Stimulated activated CD8-positive, alpha-beta memory T cell treated with anti-CD3 and anti-CD28 coated beads, Interleukin-15, amount 100 ng/mL, for 24 hours (primary cell): Measurements from ENCODE around the gene CFP.
A peak's percentile ranks its signal among the peaks of the same experiment; 100 is the strongest.

Source experiments
- DNase-seq: peaks from one replicate; pipeline ENCODE4 v3.0.0-alpha.2; 2020; ENCODE audit warnings: low read depth

Gene CFP

DNA sequence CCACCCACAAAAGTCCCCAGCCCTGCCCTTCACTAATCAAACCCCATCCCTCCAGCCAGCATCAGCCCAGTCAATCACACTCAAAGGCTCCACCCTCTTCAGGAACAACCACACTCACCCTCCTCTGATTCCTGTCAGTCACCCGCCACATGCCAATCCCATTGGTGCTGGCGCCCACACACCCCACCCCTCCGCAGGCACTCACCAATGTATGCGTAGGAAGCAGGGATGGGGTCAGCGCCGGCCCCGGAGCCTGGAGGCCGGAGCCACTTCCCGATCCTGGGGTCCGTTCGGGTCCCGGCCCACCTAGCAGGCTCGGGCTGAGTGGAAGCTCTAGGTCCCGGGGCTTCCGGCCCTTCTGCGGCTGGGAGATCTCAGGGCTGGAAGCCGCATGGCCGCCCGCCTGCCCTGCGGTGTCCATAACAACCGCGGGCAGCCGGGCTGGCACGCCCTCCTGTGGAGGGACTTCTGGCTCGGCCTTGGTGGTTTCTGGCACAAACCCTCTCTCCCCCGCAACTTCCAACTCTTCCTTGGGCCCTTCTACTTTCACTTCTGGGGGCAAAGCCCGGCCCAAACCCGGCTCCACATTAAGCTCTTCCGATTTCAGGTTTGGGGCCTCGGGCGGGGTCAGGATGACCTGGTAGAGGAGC, 7.9 kb upstream of the CFP start:
- no peak for DNase-seq

- DNase-seq, result no peak
Observed at GRCh38 chrX:47634871-47635575, 5.3 kb upstream of the CFP start.

DNA sequence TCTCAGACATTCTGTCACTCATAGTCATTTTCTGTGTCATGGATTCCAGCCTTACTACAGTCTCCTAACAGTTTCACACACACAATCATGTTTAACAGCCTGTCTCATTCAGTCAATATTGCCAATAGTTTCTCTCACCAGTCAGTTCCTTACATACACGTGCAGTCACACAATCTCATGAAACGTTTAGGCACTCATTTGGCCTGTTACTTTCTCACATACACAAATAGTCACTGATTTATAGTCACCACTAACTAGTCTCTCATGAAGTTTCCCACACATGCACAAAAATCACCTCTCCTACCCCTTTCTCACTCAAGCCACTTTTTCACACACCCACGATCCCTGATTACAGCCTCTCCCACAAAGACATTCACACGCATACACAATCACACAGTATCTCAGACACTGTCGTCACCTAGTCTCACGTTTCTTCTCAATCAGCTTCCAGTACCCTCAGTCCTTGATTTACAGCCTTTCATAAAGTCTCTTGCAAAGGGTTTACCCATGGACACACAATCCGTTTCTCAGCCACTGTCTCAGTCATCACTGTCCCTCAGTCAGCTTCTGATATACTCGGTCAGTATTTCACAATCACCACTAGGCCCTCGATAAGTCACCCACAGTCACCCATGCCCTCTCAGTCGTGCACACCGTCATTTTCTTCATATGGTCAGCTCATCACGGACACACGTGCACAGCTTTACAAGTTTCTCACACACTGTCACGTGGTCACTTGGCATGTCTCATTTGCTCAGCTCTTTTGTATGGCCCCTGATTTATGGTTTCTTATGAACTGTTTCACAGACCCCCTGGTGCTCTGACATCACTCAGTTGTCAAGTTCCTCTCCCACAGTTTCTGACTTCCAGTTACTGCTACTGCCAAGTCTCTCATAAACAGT, 4.2 kb upstream of the CFP start:
- no peak for DNase-seq

- DNase-seq, result no peak
Observed at GRCh38 chrX:47632666-47633065, 2.9 kb upstream of the CFP start.

DNA sequence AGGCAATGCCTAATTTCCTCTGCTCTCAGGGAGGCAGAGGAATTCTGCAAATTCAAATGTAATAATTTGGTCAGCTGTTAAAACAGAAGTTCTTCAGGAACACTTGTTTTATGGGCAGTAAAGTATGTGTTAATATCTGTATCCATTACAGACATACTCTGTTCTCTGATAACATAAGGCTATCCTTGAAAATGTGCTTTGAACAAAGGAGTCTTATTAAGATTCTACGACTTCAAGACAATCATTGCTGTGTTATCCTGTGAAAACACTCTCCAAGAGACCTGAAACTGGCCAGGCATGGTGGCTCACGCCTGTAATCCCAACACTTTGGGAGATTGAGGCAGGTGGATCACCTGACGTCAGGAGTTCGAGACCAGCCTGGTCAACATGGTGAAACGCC, 1.9 kb upstream of the CFP start:
- DNase-seq, result no peak

DNA sequence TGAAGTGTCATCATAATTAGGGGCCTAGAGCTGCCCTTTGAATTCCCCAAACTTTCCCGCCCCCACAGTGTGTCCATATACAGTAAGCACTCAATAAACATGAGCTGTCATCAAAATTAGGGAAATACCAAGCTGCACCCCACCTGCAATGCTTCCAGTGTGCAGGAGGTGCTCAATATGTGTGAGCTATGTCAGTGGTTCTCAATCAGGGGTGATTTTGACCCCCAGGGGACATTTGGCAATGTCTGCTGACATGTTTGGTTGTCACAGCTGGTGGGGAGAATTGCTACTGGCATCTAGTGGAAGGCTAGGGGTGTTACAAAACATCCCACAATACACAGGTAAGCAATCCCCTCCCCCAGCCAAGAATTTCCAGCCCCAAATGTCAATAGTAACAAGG, 748 bp downstream of the CFP start:
- DNase-seq, result no peak

- no peak for DNase-seq
Observed at GRCh38 chrX:47625365-47625764, 4.4 kb downstream of the CFP start.

- DNase-seq, result peak; percentile 25
Observed at GRCh38 chrX:47623540-47624027, 6.1 kb downstream of the CFP start.

- DNase-seq, result no peak
Observed at GRCh38 chrX:47621851-47622250, 7.9 kb downstream of the CFP start.

GRCh38 chrX:47620303-47620685, 9.4 kb downstream of the CFP start:
- no peak for DNase-seq

- DNase-seq, result peak; percentile 60
Observed at GRCh38 chrX:47619486-47620302, 10.0 kb downstream of the CFP start, which contains the start of gene SYN1. SYN1 (minus strand) TSS chrX:47619857; CDS start chrX:47619728, 129 bp downstream.

DNA sequence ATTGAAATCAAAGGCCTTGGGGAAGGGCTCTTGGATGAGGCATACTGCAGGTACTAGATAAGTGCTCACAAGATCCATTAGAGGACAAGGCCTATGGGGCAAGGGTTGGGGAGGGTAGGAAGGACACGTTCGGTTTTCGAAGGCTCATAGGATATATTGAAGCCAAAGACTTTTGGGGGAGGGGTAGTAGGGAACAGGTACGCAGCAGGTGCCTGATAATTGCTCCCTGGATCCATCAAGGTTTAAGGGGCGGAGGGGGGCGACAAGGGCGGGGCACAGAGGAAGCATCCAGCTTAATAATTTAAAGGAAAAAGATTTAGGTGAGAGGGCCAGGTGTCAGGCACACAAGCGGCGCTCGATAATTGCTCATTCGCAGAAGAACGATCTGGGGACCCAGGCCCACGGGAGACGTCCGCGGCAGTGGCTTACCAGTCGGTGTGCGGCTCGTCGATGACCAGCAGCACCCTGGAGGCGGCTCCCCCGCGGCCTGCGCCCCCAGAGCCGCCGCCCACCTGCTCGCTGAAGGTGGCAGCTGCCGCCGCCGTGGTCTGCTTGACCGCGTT, 10.7 kb downstream of the CFP start:
- DNase-seq, result no peak

DNA sequence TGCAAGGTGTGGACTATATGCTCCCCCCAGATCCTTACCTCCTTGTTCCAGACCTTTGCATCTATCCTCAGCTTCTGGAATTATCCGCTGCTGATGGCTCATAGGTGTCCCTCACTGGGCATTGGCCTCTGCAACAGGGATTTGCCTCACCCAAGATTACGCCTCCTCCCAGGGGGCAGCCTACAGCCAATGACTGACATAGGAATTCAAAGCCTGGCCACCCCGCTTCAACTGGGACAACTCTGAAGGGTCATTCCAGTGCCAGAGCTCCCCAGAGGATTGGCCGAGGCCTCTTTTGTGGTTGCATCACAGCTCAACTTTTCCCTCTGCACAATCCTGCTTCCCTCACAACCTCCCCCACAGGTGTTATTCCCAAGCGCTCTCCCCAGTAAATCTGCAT, 15.1 kb downstream of the CFP start:
- DNase-seq, result no peak

DNA sequence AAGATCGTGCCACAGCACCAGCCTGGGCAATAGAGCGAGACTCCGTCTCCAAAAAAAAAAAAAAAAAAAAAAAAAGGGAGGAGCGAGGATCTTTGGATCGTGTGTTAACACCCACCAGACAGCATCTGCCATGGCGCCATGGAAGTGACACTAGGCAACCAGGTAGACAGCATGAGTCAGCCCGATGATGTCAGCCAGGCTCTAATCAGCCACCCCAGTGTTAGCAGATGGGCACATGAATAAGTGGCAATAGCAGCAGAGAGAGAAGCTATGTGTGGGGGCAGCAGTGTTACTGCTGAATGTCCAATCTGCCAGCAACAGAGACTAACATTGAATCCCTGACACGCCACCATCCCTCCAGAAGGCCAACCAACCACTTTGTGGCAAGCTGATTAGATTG, 16.6 kb downstream of the CFP start:
- no peak for DNase-seq

DNA sequence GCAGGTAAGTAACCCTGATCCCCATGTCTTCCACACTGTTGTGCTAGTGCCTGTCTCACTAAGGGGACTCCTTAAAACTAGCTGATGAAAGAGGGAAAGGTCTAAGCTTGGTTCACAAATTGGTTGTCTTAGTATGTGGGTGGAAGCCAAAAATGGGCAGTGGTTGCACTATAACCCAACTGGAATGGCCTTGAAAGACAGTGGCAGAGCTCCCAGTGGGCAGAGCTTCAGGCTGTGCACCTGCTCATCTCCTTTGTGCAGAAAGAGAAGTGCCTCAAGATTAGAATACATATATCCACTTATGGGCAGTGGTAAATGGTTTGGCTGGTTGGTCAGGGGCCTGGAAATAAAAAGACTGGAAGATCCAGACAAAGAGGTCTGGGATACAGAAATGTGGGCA, 17.3 kb downstream of the CFP start:
- no peak for DNase-seq

- no peak for DNase-seq
Observed at GRCh38 chrX:47611926-47612325, 17.8 kb downstream of the CFP start.

DNA sequence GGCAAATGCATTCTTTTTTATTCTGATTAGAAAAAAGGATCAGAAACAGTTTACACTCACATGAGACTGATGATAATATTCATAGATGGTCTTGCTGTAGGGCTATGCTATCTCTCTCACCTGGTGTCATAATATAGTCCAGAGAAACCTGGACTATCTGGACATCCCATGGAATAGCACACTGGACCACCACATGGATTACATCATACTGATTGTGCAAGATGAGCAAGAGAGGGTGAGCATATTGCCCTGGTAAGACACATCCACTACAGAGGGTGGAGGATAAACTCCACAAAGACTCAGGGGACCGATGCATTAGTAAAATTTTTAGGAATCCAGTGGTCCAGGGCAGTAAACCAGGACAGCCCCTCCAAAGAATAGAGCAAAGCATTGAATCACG, 18.2 kb downstream of the CFP start:
- no peak for DNase-seq

GRCh38 chrX:47610511-47610910, 19.2 kb downstream of the CFP start:
- no peak for DNase-seq

GRCh38 chrX:47608130-47608810, 21.5 kb downstream of the CFP start:
- no peak for DNase-seq

DNA sequence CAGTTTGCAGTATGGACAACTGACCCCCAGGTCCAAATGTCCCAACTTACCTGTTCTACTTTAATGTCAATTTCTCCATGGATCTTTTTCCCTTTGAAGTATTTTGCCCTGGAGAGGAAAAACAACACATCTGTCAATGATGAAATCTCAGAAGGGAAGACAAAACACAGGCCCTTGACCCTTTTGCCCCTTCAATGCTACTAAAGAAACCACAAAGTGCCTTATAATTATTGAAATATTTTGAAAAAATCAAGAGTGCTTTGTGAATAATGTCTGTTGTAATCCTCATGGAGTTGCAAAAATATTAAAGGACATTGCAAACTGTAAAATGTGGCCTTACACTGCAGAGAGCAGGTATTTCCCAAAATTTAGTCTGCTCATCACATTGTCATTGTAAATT, 22.6 kb downstream of the CFP start:
- DNase-seq, result no peak

DNA sequence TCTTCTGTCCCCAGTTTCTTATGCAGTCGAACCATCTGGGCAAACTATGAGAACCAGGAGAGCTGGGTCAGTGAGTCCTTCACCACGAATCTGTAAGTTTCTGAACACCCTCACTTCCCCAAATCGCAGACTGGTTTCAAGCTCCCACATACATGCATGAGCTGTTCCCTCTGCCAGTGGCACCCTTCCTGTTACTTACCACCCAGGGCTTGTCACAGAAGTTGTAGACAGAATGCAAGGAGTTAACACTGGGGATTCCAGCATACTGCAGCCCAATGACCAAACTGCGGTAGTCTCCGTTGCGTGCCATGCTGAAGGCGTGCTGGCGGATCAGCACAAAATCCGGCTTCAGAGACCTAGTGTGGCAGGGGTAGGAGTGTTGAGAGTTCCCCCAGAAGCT, 24.7 kb downstream of the CFP start:
- no peak for DNase-seq
